ENCODE data around the gene TCF7L2. TPM values are rescaled to one million over a fixed set of nuclear protein-coding genes. Genes with fewer than 3 reads are reported as not detected.
A peak's percentile ranks its signal among the peaks of the same experiment; 100 is the strongest.

The TCF7L2 gene
- total and polyA plus RNA-seq, 9 of the 15 experiments (the other 6 are each of a cell fraction or from before 2014, with no cell fraction given) = 0.32 to 2.8 (median 0.92) TPM

GRCh38 chr10:113060201-113061053 is 110.4 kb downstream of the TCF7L2 start (continued):
- TF ChIP-seq ZNF444 (CRISPR knock-in tag; IDR thresholded peaks at IDR 0.05) (no peak), HNRNPL (IDR thresholded peaks at IDR 0.05; ENCODE audit: low read depth, low read length) (no peak), NFE2L1 (tag; IDR thresholded peaks at IDR 0.05; ENCODE audit: borderline replicate concordance, low read depth) (no peak), E4F1 (CRISPR knock-in tag; IDR thresholded peaks at IDR 0.05; ENCODE audit: borderline replicate concordance) (no peak), ZNF121 (CRISPR knock-in tag; conservative IDR thresholded peaks at IDR 0.05) (no peak), ETV5 (CRISPR knock-in tag; IDR thresholded peaks at IDR 0.05; ENCODE audit: low read depth) (no peak), NR4A1 (CRISPR knock-in tag; IDR thresholded peaks at IDR 0.05) (no peak), NR4A1 (tag; IDR thresholded peaks at IDR 0.05) (no peak), ZNF778 (CRISPR knock-in tag; IDR thresholded peaks at IDR 0.05) (no peak), PYGO2 (tag; IDR thresholded peaks at IDR 0.05) (no peak), EHMT2 (IDR thresholded peaks at IDR 0.05) (peak; percentile 47; the same call in 1 of the 2 replicates), ZNF184 (CRISPR knock-in tag; IDR thresholded peaks at IDR 0.05) (no peak), CBX3 (IDR thresholded peaks at IDR 0.05; ENCODE audit: borderline replicate concordance in 1 of 2, low read length in 2 of 2) (no peak), HNRNPLL (IDR thresholded peaks at IDR 0.05; ENCODE audit: low read depth, low read length, poor library complexity, severe bottlenecking) (no peak), ZNF408 (CRISPR knock-in tag; IDR thresholded peaks at IDR 0.05; ENCODE audit: low read depth) (no peak), ZNF561 (CRISPR knock-in tag; conservative IDR thresholded peaks at IDR 0.05) (no peak), CBX8 (IDR thresholded peaks at IDR 0.05; ENCODE audit: borderline replicate concordance, extremely low read depth, low read depth, low read length, poor library complexity, severe bottlenecking) (no peak), RAD21 (CRISPR knock-in tag; conservative IDR thresholded peaks at IDR 0.05 in 1 of 2, IDR thresholded peaks at IDR 0.05 in 1 of 2) (no peak), MNT (conservative IDR thresholded peaks at IDR 0.05) (peak in 1 of 2 experiments; percentile 52; a peak in 1 of 4 replicates), ZKSCAN8 (CRISPR knock-in tag; IDR thresholded peaks at IDR 0.05) (no peak), ARID3A (IDR thresholded peaks at IDR 0.05; ENCODE audit: borderline replicate concordance, low read depth, low read length) (no peak), ILF3 (IDR thresholded peaks at IDR 0.05; ENCODE audit: borderline replicate concordance) (no peak)
